MM.1S (cell line): ENCODE data around the gene CDK11B.
"Not testable (repeated sequence)": the region's sequence is repeated elsewhere in the genome, so short reads cannot be mapped to it uniquely, and the experiment has no call there.

ENCODE experiments used
- CTCF ChIP-seq: fragments of 300-600 bp; sonication (generic); IDR thresholded peaks from 2 replicates; pipeline ENCODE4 v1.5.1; 2016; ENCODE audit warnings: antibody characterized with exemption, low read length, mixed read lengths
- EZH2phosphoT487 ChIP-seq: fragments of 300-600 bp; sonication (generic); IDR thresholded peaks from 2 replicates; pipeline ENCODE4 v1.6.1; 2018; ENCODE audit warnings: antibody characterized with exemption, low read length

- TF ChIP-seq CTCF, EZH2phosphoT487: not testable (repeated sequence)
Observed at GRCh38 chr1:1696431-1697357, 37.9 kb upstream of the CDK11B start.
